ENCODE results near the gene CSNK1D. TPM values are rescaled to one million over a fixed set of nuclear protein-coding genes. Genes with fewer than 3 reads are reported as not detected.
A peak's percentile ranks its signal among the peaks of the same experiment; 100 is the strongest.

Gene CSNK1D
- total RNA-seq, 1 donor = 57.0 TPM

- no peak overlapping the region for H3K4me3 ChIP-seq (ENCODE audit: low read depth, low read length)
- TF ChIP-seq CTCF (IDR thresholded peaks at IDR 0.05; ENCODE audit: insufficient read depth, low read depth, low read length) = no peak
- DNase-seq (ENCODE audit: low read depth) = peak; percentile 96
These were observed 55.8 kb downstream of the CSNK1D start for GRCh38 chr17:82217530-82218204.

- no peak for TF ChIP-seq CTCF (IDR thresholded peaks at IDR 0.05; ENCODE audit: insufficient read depth, low read depth, low read length)
- peak; percentile 65 for DNase-seq (ENCODE audit: low read depth)
- no peak overlapping the region for H3K4me3 ChIP-seq (ENCODE audit: low read depth, low read length)
These were observed 56.4 kb downstream of the CSNK1D start for GRCh38 chr17:82217120-82217529.

- TF ChIP-seq CTCF (IDR thresholded peaks at IDR 0.05; ENCODE audit: insufficient read depth, low read depth, low read length) = no peak
- peak; percentile 81 for DNase-seq (ENCODE audit: low read depth)
- no peak overlapping the region for H3K4me3 ChIP-seq (ENCODE audit: low read depth, low read length)
These were observed 57.0 kb downstream of the CSNK1D start for GRCh38 chr17:82216301-82217119.

GRCh38 chr17:82215972-82216300 lies 57.6 kb downstream of the CSNK1D start:
- no peak overlapping the region for H3K4me3 ChIP-seq (ENCODE audit: low read depth, low read length)
- TF ChIP-seq CTCF (IDR thresholded peaks at IDR 0.05; ENCODE audit: insufficient read depth, low read depth, low read length) = no peak
- DNase-seq (ENCODE audit: low read depth) = no peak

GRCh38 chr17:82215095-82215971 lies 58.2 kb downstream of the CSNK1D start:
- no peak for DNase-seq (ENCODE audit: low read depth)
- TF ChIP-seq CTCF (IDR thresholded peaks at IDR 0.05; ENCODE audit: insufficient read depth, low read depth, low read length) = no peak

GRCh38 chr17:82214012-82214628 lies 59.4 kb downstream of the CSNK1D start:
- no peak for TF ChIP-seq CTCF (IDR thresholded peaks at IDR 0.05; ENCODE audit: insufficient read depth, low read depth, low read length)
- DNase-seq (ENCODE audit: low read depth) = no peak
- H3K4me3 ChIP-seq (ENCODE audit: low read depth, low read length) = no peak overlapping the region

More at GRCh38 chr17:82215095-82215971, 58.2 kb downstream of the CSNK1D start:
- no peak overlapping the region for H3K4me3 ChIP-seq (ENCODE audit: low read depth, low read length)
